Body of pancreas (tissue), 4 donors: ENCODE data around the gene KRT28. TPM values are rescaled to one million over a fixed set of nuclear protein-coding genes. Genes with fewer than 3 reads are reported as not detected.

Experiments used
- ATAC-seq: fragments of 150-250 bp; one replicate; pipeline ENCODE4 v1.9.1; 2016
- DNase-seq, 4 donors: peaks; one replicate each; pipeline ENCODE4 v3.0.0-alpha.2; 2019
- H3K27ac ChIP-seq, 4 donors: fragments of 200-600 bp; sonication (generic); 1 replicate in 3 of 4; 2 replicates in 1 of 4; pipeline versions ENCODE4 v1.5.1 to v1.6.1; 2016 to 2019; ENCODE audit warnings: mild to moderate bottlenecking in 1 of 4, mixed read lengths in 1 of 4, moderate library complexity in 1 of 4
- H3K27me3 ChIP-seq, 2 donors: fragments of 200-600 bp; sonication (generic); one replicate each; pipeline ENCODE4 v1.6.0; 2016; ENCODE audit warnings: mild to moderate bottlenecking in 1 of 2
- H3K36me3 ChIP-seq, 2 donors: fragments of 200-600 bp; sonication (generic); replicated peaks in 1 of 2; 2 replicates each; pipeline ENCODE4 v1.5.1; 2016; ENCODE audit warnings: low read depth in 2 of 2; ENCODE audit not compliant: insufficient read depth in 1 of 2
- H3K4me1 ChIP-seq: fragments of 200-600 bp; sonication (generic); one replicate; pipeline ENCODE4 v1.6.0; 2016
- H3K4me3 ChIP-seq, 2 donors: fragments of 200-600 bp; sonication (generic); 1 replicate in 1 of 2; 2 replicates in 1 of 2; pipeline ENCODE4 v1.5.1; 2016 to 2019
- H3K9me3 ChIP-seq, 3 donors: fragments of 200-600 bp; sonication (generic); 1 replicate in 2 of 3; 2 replicates in 1 of 3; pipeline ENCODE4 v1.5.1; 2016
- CTCF ChIP-seq, 7 experiments: fragments of 450-650 bp in 4 of 7; fragments of 200-600 bp in 3 of 7; sonication (generic) in 3 of 7; IDR thresholded peaks; one replicate each; pipeline ENCODE4 v1.5.1; 2016 to 2019; ENCODE audit warnings: antibody characterized with exemption in 7 of 7
- POLR2A ChIP-seq, 3 donors: fragments of 450-650 bp; IDR thresholded peaks; one replicate each; pipeline ENCODE4 v1.6.1; 2016; ENCODE audit warnings: antibody characterized with exemption in 3 of 3, mild to moderate bottlenecking in 2 of 3
- WGBS, 2 donors: methylation state at CpG; one replicate each; pipeline ENCODE4 v1.1.5; 2017; 5-methylcytosine and 5-hydroxymethylcytosine counted together
- intact Hi-C: fragments of 100-400 bp; cut with DNase I; formaldehyde crosslinking; loops from one replicate; pipeline ENCODE4 v1.15.1; 2023
- total RNA-seq, 2 donors: library from RNA; depleted of rRNA; stranded (reverse); fragments of >200 nt; gene quantifications; one replicate each; pipeline ENCODE4 v1.1.0, GENCODE V29; 2016

The KRT28 gene
- total RNA-seq, 2 donors from 2014 or later: not detected

DNA sequence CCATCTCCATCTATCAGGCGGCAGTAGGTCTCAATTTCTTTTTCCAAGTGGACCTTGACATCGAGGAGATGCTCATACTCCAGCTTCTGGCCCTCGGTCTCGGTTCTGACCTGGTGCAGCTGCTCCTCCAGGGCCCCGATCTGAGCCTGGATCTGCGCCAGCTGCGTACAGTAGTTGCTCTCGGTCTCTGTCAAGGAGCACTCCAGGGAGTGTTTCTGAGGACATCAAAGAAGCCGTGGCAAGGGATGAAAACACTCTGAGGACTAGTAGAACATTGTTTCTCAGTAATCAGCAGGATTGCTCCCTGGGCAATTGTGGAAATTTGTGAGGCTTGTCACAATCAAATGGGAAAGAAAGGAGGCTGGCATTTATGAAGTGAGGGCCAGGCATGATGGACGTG, 5.9 kb downstream of the KRT28 start:
- no peak for DNase-seq
- H3K27ac ChIP-seq: no peak overlapping the region
- intact Hi-C loops: no loop called here
- no peaks in the 10 kb centered on the region for H3K36me3 ChIP-seq
- no peaks in the 10 kb centered on the region for H3K9me3 ChIP-seq
- H3K4me1 ChIP-seq: no peaks in the 10 kb centered on the region
- 36 to 41% methylated on average over 10 of the region's 10 CpGs for WGBS, 2 donors
- H3K4me3 ChIP-seq: no peak overlapping the region
- TF ChIP-seq POLR2A (IDR thresholded peaks at IDR 0.05): no peak
- TF ChIP-seq CTCF (IDR thresholded peaks at IDR 0.05): no peak
- no peaks in the 10 kb centered on the region for H3K27me3 ChIP-seq
- ATAC-seq: no peak

DNA sequence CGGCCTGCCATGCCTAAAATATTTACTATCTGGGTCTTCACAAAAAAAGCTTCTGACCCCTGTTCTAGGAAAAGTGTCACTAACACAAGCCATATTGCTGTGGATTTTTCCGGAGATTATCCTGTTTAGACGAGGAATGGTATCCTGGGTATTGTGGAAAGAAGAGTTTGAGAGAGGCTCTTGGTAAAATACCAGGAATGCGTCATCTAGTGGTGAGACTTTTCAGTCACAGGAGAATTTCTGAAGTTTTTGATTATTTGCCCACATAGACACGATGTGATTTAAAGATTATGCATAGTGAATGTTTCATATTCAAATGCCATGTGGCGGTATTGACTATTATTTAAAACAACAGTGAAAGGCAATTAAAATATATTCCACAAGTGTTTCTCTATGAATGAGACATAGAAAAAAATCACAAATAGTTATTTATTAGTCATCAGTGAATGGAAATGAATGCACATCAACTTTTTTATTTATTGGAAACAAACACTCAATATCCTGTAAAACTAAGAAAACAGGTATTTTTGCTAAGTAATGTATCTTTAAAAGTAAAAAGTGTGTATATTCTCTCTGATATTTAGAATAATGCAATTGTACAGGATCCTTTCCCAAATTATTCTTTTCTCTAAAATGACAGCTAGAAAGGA, 7.8 kb downstream of the KRT28 start:
- H3K27ac ChIP-seq: no peak overlapping the region
- no peaks in the 10 kb centered on the region for H3K4me1 ChIP-seq
- DNase-seq (no peak), ATAC-seq (no peak)
- 28 to 29% methylated on average over 6 of the region's 6 CpGs for WGBS, 2 donors
- H3K27me3 ChIP-seq: no peaks in the 10 kb centered on the region
- no peak overlapping the region for H3K4me3 ChIP-seq
- H3K36me3 ChIP-seq: no peaks in the 10 kb centered on the region
- H3K9me3 ChIP-seq: no peaks in the 10 kb centered on the region
- intact Hi-C loops: no loop called here
- TF ChIP-seq CTCF (IDR thresholded peaks at IDR 0.05) (peak in 6 of 7 experiments; percentile 30 to 62 (median 56)), POLR2A (IDR thresholded peaks at IDR 0.05) (no peak)

DNA sequence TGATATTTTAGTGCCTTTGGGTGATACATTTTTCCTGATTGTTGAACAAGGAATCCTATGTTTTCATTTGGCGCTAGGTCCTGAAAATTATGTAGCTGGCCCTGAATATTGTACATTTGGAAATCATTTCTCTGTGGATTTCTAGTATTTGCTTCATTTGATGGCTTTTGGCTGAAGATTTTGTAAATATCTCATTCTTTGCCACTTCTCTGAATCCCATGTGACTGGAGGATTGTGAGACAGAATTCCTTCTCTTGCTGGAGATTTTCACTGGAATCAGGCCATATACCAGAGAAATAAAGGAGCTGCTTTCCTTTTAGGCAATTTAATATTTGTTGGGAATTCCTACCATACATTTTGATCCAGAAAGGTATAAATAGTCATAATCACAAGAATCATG, 8.6 kb downstream of the KRT28 start:
- Histone ChIP-seq H3K36me3 (no peaks in the 10 kb centered on the region), H3K4me3 (no peak overlapping the region), H3K4me1 (no peaks in the 10 kb centered on the region), H3K27ac (no peak overlapping the region), H3K9me3 (no peaks in the 10 kb centered on the region), H3K27me3 (no peaks in the 10 kb centered on the region)
- 75 to 100% methylated on average over 1 of the region's 1 CpG for WGBS, 2 donors
- TF ChIP-seq POLR2A (IDR thresholded peaks at IDR 0.05) (no peak), CTCF (IDR thresholded peaks at IDR 0.05) (no peak)
- ATAC-seq: no peak
- intact Hi-C loops: no loop called here
- DNase-seq: no peak

DNA sequence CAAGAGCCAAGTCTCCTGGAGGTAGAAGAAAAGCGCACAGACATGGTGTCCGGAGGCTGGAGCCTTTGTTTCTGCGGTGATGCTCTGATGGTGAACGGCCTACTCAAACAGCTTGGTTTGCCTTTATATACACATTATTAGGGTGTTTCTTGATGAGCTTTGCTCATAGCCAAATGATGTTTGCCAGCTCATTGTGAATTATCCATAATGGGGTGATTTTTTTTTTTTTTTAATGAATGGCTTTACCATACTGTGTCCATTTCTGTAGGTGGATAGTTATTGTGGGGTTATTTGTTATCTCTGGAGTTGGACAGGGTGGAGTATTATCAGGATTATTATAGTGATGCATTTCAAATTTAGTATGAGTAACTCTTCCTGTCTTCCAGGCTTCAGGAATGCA, 17.3 kb downstream of the KRT28 start, which contains the start of gene KRT27:
TSS of gene KRT27 (minus strand) at position 101 of the 400 bp plus-strand sequence. CDS start at position 44, 57 bp downstream.
- H3K4me1 ChIP-seq: no peaks in the 10 kb centered on the region
- no peak for DNase-seq
- no peaks in the 10 kb centered on the region for H3K36me3 ChIP-seq
- no peak within 1 kb of the TSS for H3K27ac ChIP-seq
- H3K4me3 ChIP-seq: no peak within 1 kb of the TSS
- WGBS, 2 donors: 81 to 85% methylated on average over 4 of the region's 4 CpGs
- no peaks in the 10 kb centered on the region for H3K9me3 ChIP-seq
- H3K27me3 ChIP-seq: peaks cover 0 to 5% of the 10 kb centered on the region in 2 donors
- intact Hi-C loops: no loop called here
- TF ChIP-seq CTCF (IDR thresholded peaks at IDR 0.05) (no peak), POLR2A (IDR thresholded peaks at IDR 0.05) (no peak)
- ATAC-seq: no peak
